GM23338 (cell line): ENCODE data around the gene PHYHD1.

ENCODE experiments used
- POLR2AphosphoS5 ChIP-seq: IDR thresholded peaks from 2 replicates; pipeline ENCODE4 v1.6.1; 2016; ENCODE audit warnings: antibody characterized with exemption, low read depth
- STAT1 ChIP-seq: IDR thresholded peaks from one replicate; pipeline ENCODE4 v1.6.1; 2016; ENCODE audit warnings: antibody characterized with exemption; ENCODE audit not compliant: unreplicated experiment
- TF ChIP-seq, protein P1 (sequence below), 2 experiments: fragments of 200-600 bp in 1 of 2; sonication (generic) in 1 of 2; conservative IDR thresholded peaks; 2 replicates each; pipeline versions ENCODE4 v1.5.1 to v1.6.1; 2016 to 2017; ENCODE audit warnings: antibody characterized with exemption in 2 of 2, low read depth in 2 of 2, mild to moderate bottlenecking in 2 of 2, moderate library complexity in 1 of 2
- TF ChIP-seq, protein P2 (sequence below): fragments of 250-450 bp; sonication (Bioruptor Pico); IDR thresholded peaks from 2 replicates; pipeline ENCODE4 v1.5.0; 2020; ENCODE audit warnings: mild to moderate bottlenecking, moderate library complexity
- TF ChIP-seq, protein P3 (sequence below): IDR thresholded peaks from one replicate; pipeline ENCODE4 v1.6.1; 2018; ENCODE audit warnings: antibody characterized with exemption; ENCODE audit not compliant: unreplicated experiment

DNA sequence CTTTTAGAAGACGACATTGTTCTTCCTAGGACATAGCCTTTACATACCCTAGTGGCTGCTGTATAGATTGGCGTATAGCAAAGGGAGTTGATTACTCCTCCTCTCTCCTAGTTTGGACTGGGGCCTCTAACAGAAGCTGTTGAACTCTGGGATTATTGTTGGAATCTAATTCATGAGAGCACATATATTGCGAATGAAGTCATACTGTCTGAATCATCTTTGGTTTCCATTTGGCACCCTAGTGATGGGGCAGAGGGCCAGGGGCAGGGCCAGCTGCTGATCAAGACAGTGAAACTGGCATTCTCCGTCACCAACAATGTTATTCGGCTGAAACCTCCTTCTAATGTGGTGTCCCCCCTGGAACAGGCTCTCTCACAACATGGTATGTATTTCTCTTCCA, 67.0 kb downstream of the PHYHD1 start:
- TF ChIP-seq, protein P1, sequence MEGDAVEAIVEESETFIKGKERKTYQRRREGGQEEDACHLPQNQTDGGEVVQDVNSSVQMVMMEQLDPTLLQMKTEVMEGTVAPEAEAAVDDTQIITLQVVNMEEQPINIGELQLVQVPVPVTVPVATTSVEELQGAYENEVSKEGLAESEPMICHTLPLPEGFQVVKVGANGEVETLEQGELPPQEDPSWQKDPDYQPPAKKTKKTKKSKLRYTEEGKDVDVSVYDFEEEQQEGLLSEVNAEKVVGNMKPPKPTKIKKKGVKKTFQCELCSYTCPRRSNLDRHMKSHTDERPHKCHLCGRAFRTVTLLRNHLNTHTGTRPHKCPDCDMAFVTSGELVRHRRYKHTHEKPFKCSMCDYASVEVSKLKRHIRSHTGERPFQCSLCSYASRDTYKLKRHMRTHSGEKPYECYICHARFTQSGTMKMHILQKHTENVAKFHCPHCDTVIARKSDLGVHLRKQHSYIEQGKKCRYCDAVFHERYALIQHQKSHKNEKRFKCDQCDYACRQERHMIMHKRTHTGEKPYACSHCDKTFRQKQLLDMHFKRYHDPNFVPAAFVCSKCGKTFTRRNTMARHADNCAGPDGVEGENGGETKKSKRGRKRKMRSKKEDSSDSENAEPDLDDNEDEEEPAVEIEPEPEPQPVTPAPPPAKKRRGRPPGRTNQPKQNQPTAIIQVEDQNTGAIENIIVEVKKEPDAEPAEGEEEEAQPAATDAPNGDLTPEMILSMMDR (conservative IDR thresholded peaks at IDR 0.05; ENCODE audit: low read depth in 2 of 2): no peak
- TF ChIP-seq POLR2AphosphoS5: no peak
- TF ChIP-seq, protein P2, sequence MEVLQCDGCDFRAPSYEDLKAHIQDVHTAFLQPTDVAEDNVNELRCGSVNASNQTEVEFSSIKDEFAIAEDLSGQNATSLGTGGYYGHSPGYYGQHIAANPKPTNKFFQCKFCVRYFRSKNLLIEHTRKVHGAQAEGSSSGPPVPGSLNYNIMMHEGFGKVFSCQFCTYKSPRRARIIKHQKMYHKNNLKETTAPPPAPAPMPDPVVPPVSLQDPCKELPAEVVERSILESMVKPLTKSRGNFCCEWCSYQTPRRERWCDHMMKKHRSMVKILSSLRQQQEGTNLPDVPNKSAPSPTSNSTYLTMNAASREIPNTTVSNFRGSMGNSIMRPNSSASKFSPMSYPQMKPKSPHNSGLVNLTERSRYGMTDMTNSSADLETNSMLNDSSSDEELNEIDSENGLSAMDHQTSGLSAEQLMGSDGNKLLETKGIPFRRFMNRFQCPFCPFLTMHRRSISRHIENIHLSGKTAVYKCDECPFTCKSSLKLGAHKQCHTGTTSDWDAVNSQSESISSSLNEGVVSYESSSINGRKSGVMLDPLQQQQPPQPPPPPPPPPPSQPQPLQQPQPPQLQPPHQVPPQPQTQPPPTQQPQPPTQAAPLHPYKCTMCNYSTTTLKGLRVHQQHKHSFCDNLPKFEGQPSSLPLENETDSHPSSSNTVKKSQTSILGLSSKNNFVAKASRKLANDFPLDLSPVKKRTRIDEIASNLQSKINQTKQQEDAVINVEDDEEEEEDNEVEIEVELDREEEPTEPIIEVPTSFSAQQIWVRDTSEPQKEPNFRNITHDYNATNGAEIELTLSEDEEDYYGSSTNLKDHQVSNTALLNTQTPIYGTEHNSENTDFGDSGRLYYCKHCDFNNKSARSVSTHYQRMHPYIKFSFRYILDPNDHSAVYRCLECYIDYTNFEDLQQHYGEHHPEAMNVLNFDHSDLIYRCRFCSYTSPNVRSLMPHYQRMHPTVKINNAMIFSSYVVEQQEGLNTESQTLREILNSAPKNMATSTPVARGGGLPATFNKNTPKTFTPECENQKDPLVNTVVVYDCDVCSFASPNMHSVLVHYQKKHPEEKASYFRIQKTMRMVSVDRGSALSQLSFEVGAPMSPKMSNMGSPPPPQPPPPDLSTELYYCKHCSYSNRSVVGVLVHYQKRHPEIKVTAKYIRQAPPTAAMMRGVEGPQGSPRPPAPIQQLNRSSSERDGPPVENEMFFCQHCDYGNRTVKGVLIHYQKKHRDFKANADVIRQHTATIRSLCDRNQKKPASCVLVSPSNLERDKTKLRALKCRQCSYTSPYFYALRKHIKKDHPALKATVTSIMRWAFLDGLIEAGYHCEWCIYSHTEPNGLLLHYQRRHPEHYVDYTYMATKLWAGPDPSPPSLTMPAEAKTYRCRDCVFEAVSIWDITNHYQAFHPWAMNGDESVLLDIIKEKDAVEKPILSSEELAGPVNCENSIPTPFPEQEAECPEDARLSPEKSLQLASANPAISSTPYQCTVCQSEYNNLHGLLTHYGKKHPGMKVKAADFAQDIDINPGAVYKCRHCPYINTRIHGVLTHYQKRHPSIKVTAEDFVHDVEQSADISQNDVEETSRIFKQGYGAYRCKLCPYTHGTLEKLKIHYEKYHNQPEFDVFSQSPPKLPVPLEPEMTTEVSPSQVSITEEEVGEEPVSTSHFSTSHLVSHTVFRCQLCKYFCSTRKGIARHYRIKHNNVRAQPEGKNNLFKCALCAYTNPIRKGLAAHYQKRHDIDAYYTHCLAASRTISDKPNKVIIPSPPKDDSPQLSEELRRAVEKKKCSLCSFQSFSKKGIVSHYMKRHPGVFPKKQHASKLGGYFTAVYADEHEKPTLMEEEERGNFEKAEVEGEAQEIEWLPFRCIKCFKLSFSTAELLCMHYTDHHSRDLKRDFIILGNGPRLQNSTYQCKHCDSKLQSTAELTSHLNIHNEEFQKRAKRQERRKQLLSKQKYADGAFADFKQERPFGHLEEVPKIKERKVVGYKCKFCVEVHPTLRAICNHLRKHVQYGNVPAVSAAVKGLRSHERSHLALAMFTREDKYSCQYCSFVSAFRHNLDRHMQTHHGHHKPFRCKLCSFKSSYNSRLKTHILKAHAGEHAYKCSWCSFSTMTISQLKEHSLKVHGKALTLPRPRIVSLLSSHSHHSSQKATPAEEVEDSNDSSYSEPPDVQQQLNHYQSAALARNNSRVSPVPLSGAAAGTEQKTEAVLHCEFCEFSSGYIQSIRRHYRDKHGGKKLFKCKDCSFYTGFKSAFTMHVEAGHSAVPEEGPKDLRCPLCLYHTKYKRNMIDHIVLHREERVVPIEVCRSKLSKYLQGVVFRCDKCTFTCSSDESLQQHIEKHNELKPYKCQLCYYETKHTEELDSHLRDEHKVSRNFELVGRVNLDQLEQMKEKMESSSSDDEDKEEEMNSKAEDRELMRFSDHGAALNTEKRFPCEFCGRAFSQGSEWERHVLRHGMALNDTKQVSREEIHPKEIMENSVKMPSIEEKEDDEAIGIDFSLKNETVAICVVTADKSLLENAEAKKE (CRISPR knock-in tag): no peak
- TF ChIP-seq, protein P3, sequence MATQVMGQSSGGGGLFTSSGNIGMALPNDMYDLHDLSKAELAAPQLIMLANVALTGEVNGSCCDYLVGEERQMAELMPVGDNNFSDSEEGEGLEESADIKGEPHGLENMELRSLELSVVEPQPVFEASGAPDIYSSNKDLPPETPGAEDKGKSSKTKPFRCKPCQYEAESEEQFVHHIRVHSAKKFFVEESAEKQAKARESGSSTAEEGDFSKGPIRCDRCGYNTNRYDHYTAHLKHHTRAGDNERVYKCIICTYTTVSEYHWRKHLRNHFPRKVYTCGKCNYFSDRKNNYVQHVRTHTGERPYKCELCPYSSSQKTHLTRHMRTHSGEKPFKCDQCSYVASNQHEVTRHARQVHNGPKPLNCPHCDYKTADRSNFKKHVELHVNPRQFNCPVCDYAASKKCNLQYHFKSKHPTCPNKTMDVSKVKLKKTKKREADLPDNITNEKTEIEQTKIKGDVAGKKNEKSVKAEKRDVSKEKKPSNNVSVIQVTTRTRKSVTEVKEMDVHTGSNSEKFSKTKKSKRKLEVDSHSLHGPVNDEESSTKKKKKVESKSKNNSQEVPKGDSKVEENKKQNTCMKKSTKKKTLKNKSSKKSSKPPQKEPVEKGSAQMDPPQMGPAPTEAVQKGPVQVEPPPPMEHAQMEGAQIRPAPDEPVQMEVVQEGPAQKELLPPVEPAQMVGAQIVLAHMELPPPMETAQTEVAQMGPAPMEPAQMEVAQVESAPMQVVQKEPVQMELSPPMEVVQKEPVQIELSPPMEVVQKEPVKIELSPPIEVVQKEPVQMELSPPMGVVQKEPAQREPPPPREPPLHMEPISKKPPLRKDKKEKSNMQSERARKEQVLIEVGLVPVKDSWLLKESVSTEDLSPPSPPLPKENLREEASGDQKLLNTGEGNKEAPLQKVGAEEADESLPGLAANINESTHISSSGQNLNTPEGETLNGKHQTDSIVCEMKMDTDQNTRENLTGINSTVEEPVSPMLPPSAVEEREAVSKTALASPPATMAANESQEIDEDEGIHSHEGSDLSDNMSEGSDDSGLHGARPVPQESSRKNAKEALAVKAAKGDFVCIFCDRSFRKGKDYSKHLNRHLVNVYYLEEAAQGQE: no peak
- TF ChIP-seq STAT1: no peak
